PC-3 (cell line): ENCODE results near the gene PHF2.

ENCODE experiments used
- EZH2 ChIP-seq: fragments of 300-600 bp; sonication (generic); IDR thresholded peaks from one replicate; pipeline ENCODE4 v1.6.1; 2017; ENCODE audit warnings: antibody characterized with exemption, mild to moderate bottlenecking, low read length; ENCODE audit not compliant: unreplicated experiment
- EZH2phosphoT487 ChIP-seq: fragments of 300-600 bp; sonication (generic); IDR thresholded peaks from 2 replicates; pipeline ENCODE4 v1.6.1; 2018; ENCODE audit warnings: mild to moderate bottlenecking, antibody characterized with exemption, low read length, borderline replicate concordance
- TF ChIP-seq, protein P1 (sequence below): fragments of 300-600 bp; sonication (generic); conservative IDR thresholded peaks from 2 replicates; pipeline ENCODE4 v1.5.1; 2017; ENCODE audit warnings: antibody characterized with exemption, low read depth, mild to moderate bottlenecking, low read length

- TF ChIP-seq, protein P1, sequence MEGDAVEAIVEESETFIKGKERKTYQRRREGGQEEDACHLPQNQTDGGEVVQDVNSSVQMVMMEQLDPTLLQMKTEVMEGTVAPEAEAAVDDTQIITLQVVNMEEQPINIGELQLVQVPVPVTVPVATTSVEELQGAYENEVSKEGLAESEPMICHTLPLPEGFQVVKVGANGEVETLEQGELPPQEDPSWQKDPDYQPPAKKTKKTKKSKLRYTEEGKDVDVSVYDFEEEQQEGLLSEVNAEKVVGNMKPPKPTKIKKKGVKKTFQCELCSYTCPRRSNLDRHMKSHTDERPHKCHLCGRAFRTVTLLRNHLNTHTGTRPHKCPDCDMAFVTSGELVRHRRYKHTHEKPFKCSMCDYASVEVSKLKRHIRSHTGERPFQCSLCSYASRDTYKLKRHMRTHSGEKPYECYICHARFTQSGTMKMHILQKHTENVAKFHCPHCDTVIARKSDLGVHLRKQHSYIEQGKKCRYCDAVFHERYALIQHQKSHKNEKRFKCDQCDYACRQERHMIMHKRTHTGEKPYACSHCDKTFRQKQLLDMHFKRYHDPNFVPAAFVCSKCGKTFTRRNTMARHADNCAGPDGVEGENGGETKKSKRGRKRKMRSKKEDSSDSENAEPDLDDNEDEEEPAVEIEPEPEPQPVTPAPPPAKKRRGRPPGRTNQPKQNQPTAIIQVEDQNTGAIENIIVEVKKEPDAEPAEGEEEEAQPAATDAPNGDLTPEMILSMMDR = no peak
- TF ChIP-seq EZH2phosphoT487 = no peak
- no peak for TF ChIP-seq EZH2
Measured at GRCh38 chr9:93726147-93726546, 149.8 kb downstream of the PHF2 start.
